AG09319 (cell line): ENCODE results near the gene MGST2.

Experiments used
- DNase-seq: peaks from one replicate; pipeline ENCODE4 v3.0.0-alpha.2; 2010; ENCODE audit warnings: low read depth; ENCODE audit errors: extremely low read depth
- CTCF ChIP-seq: IDR thresholded peaks from 2 replicates; pipeline ENCODE4 v1.5.1; 2011; ENCODE audit warnings: low read depth, mild to moderate bottlenecking, inconsistent platforms, low read length, moderate library complexity

The MGST2 gene

GRCh38 chr4:139672215-139672614 lies 6.6 kb downstream of the MGST2 start:
- no peak for TF ChIP-seq CTCF
- no peak for DNase-seq

- TF ChIP-seq CTCF, result no peak
- DNase-seq, result no peak
Measured at GRCh38 chr4:139672732-139673131, 7.1 kb downstream of the MGST2 start.

- no peak for DNase-seq
- TF ChIP-seq CTCF, result no peak
Measured at GRCh38 chr4:139674875-139675550, 9.4 kb downstream of the MGST2 start.

- no peak for DNase-seq
- TF ChIP-seq CTCF, result no peak
Measured at GRCh38 chr4:139675651-139676050, 10.0 kb downstream of the MGST2 start.

GRCh38 chr4:139676365-139676764 lies 10.7 kb downstream of the MGST2 start:
- no peak for TF ChIP-seq CTCF
- no peak for DNase-seq

GRCh38 chr4:139676913-139677585 lies 11.4 kb downstream of the MGST2 start:
- no peak for DNase-seq
- TF ChIP-seq CTCF, result no peak

GRCh38 chr4:139682309-139682708 lies 16.7 kb downstream of the MGST2 start:
- no peak for TF ChIP-seq CTCF
- DNase-seq, result no peak
